KBM-7 (cell line): ENCODE data around the gene FSTL5.

Experiments
- DNase-seq: peaks from one replicate; pipeline ENCODE4 v3.0.0-alpha.2; 2015
- in situ Hi-C: fragments of 300-500 bp; cut with MboI; formaldehyde crosslinking; loops from 2 replicates; pipeline ENCODE4 v1.14.3; 2020; ENCODE audit warnings: low sequenced_read_pairs, low pct_unique_long_range_greater_than_20kb, mixed read lengths

The FSTL5 gene

GRCh38 chr4:161893566-161893965 is 270.2 kb downstream of the FSTL5 start:
- in situ Hi-C loops = no loop called here
- no peak for DNase-seq

- no peak for DNase-seq
- in situ Hi-C loops = no loop called here
Observed at GRCh38 chr4:161892951-161893350, 270.8 kb downstream of the FSTL5 start.

GRCh38 chr4:161883157-161883556 is 280.6 kb downstream of the FSTL5 start:
- no peak for DNase-seq
- in situ Hi-C loops = no loop called here

- DNase-seq = no peak
- in situ Hi-C loops = no loop called here
Observed at GRCh38 chr4:161881370-161881769, 282.4 kb downstream of the FSTL5 start.

GRCh38 chr4:161869511-161869910 is 294.3 kb downstream of the FSTL5 start:
- DNase-seq = no peak
- in situ Hi-C loops = no loop called here

GRCh38 chr4:161856711-161857326 is 307.0 kb downstream of the FSTL5 start:
- DNase-seq = no peak
- in situ Hi-C loops = no loop called here

GRCh38 chr4:161850631-161851030 is 313.2 kb downstream of the FSTL5 start:
- no peak for DNase-seq
- in situ Hi-C loops = no loop called here

GRCh38 chr4:161841759-161842158 is 322.0 kb downstream of the FSTL5 start:
- DNase-seq = no peak
- in situ Hi-C loops = no loop called here

- in situ Hi-C loops = no loop called here
- DNase-seq = no peak
Observed at GRCh38 chr4:161829591-161829990, 334.2 kb downstream of the FSTL5 start.

GRCh38 chr4:161828061-161828460 is 335.7 kb downstream of the FSTL5 start:
- DNase-seq = no peak
- in situ Hi-C loops = no loop called here

- in situ Hi-C loops = no loop called here
- DNase-seq = no peak
Observed at GRCh38 chr4:161827013-161827412, 336.8 kb downstream of the FSTL5 start.

- no peak for DNase-seq
- in situ Hi-C loops = no loop called here
Observed at GRCh38 chr4:161823450-161823849, 340.4 kb downstream of the FSTL5 start.

GRCh38 chr4:161822174-161822573 is 341.6 kb downstream of the FSTL5 start:
- no peak for DNase-seq
- in situ Hi-C loops = no loop called here

GRCh38 chr4:161817914-161818313 is 345.9 kb downstream of the FSTL5 start:
- DNase-seq = no peak

GRCh38 chr4:161816958-161817357 is 346.8 kb downstream of the FSTL5 start:
- in situ Hi-C loops = no loop called here
- DNase-seq = no peak

More at GRCh38 chr4:161817914-161818313, 345.9 kb downstream of the FSTL5 start:
- in situ Hi-C loops = no loop called here

- in situ Hi-C loops = no loop called here
- no peak for DNase-seq
Observed at GRCh38 chr4:161815841-161816240, 348.0 kb downstream of the FSTL5 start.

GRCh38 chr4:161813889-161814288 is 349.9 kb downstream of the FSTL5 start:
- in situ Hi-C loops = no loop called here
- no peak for DNase-seq

GRCh38 chr4:161813389-161813788 is 350.4 kb downstream of the FSTL5 start:
- in situ Hi-C loops = no loop called here
- DNase-seq = no peak

GRCh38 chr4:161803171-161803570 is 360.6 kb downstream of the FSTL5 start:
- in situ Hi-C loops = no loop called here

GRCh38 chr4:161799710-161800109 is 364.1 kb downstream of the FSTL5 start:
- no peak for DNase-seq
- in situ Hi-C loops = no loop called here

More at GRCh38 chr4:161803171-161803570, 360.6 kb downstream of the FSTL5 start:
- no peak for DNase-seq

GRCh38 chr4:161792991-161793390 is 370.8 kb downstream of the FSTL5 start:
- in situ Hi-C loops = no loop called here
- DNase-seq = no peak
